ENCODE data around the gene GCK. TPM values are rescaled to one million over a fixed set of nuclear protein-coding genes. Genes with fewer than 3 reads are reported as not detected.
"Not testable (repeated sequence)": the region's sequence is repeated elsewhere in the genome, so short reads cannot be mapped to it uniquely, and the experiment has no call there.

Gene GCK
- total RNA-seq, 3 donors from 2014 or later (not counting 1 experiment from before 2014, with no cell fraction given) = not detected

GRCh38 chr7:44131173-44132029 lies 57.8 kb downstream of the GCK start:
- DNase-seq = no peak
- Mint-ChIP-seq H3K4me3 (no peak overlapping the region), H3K4me1 (no peaks in the 10 kb centered on the region), H3K36me3 (no peaks in the 10 kb centered on the region), H3K27me3 (ENCODE audit: low read depth in 2 of 2) (peaks cover 0 to 11% of the 10 kb centered on the region in 2 donors), H3K9me3 (no peaks in the 10 kb centered on the region), H3K27ac (no peak overlapping the region)
- Histone ChIP-seq H3K36me3 (ENCODE audit: control insufficient read depth, insufficient read depth, low read length) (no peaks in the 10 kb centered on the region), H3K4me1 (ENCODE audit: control insufficient read depth, insufficient read depth, low read length) (no peaks in the 10 kb centered on the region), H3K27ac (ENCODE audit: low read length) (no peak overlapping the region), H3K9me3 (ENCODE audit: control insufficient read depth, insufficient read depth, low read length) (no peaks in the 10 kb centered on the region), H3K27me3 (ENCODE audit: control insufficient read depth, insufficient read depth, low read length) (no peaks in the 10 kb centered on the region), H3K4me3 (ENCODE audit: low read length) (no peak overlapping the region)
- WGBS (ENCODE audit: insufficient coverage) = 80% methylated on average over 12 of the region's 12 CpGs
- TF ChIP-seq CTCF (IDR thresholded peaks at IDR 0.05) = no peak
- intact Hi-C loops (cut with micrococcal nuclease) = no loop called here
- ATAC-seq = no peak

- Mint-ChIP-seq H3K4me3 (no peak overlapping the region), H3K36me3 (no peaks in the 10 kb centered on the region), H3K27me3 (ENCODE audit: low read depth in 2 of 2) (peaks cover 0 to 6% of the 10 kb centered on the region in 2 donors), H3K9me3 (no peaks in the 10 kb centered on the region), H3K27ac (no peak overlapping the region), H3K4me1 (peaks cover 5% of the 10 kb centered on the region in 2 donors)
- no peak for TF ChIP-seq CTCF (IDR thresholded peaks at IDR 0.05)
- no peaks in the 10 kb centered on the region for H3K9me3 ChIP-seq (ENCODE audit: control insufficient read depth, insufficient read depth, low read length)
- intact Hi-C loops (cut with micrococcal nuclease) = no loop called here
- DNase-seq (no peak), ATAC-seq (no peak)
- WGBS (ENCODE audit: insufficient coverage) = 71% methylated on average over 6 of the region's 6 CpGs
- H3K27me3 ChIP-seq (ENCODE audit: control insufficient read depth, insufficient read depth, low read length) = no peaks in the 10 kb centered on the region
- no peaks in the 10 kb centered on the region for H3K36me3 ChIP-seq (ENCODE audit: control insufficient read depth, insufficient read depth, low read length)
- H3K4me3 ChIP-seq (ENCODE audit: low read length) = no peak overlapping the region
- peaks cover 3% of the 10 kb centered on the region for H3K4me1 ChIP-seq (ENCODE audit: control insufficient read depth, insufficient read depth, low read length)
- no peak overlapping the region for H3K27ac ChIP-seq (ENCODE audit: low read length)
Observed at GRCh38 chr7:44128721-44129582, 60.3 kb downstream of the GCK start.

- Mint-ChIP-seq H3K4me3 (no peak overlapping the region), H3K9me3 (no peaks in the 10 kb centered on the region), H3K27ac (no peak overlapping the region), H3K4me1 (peaks cover 13 to 19% of the 10 kb centered on the region in 2 donors), H3K36me3 (no peaks in the 10 kb centered on the region), H3K27me3 (ENCODE audit: low read depth in 2 of 2) (peaks cover 0 to 6% of the 10 kb centered on the region in 2 donors)
- no peak for DNase-seq
- no peak for ATAC-seq
- Histone ChIP-seq H3K36me3 (ENCODE audit: control insufficient read depth, insufficient read depth, low read length) (no peaks in the 10 kb centered on the region), H3K27ac (ENCODE audit: low read length) (no peak overlapping the region), H3K9me3 (ENCODE audit: control insufficient read depth, insufficient read depth, low read length) (no peaks in the 10 kb centered on the region), H3K27me3 (ENCODE audit: control insufficient read depth, insufficient read depth, low read length) (no peaks in the 10 kb centered on the region), H3K4me1 (ENCODE audit: control insufficient read depth, insufficient read depth, low read length) (peaks cover 15% of the 10 kb centered on the region), H3K4me3 (ENCODE audit: low read length) (no peak overlapping the region)
- no peak for TF ChIP-seq CTCF (IDR thresholded peaks at IDR 0.05)
- intact Hi-C loops (cut with micrococcal nuclease) = no loop called here
Observed at GRCh38 chr7:44127161-44127560, 62.1 kb downstream of the GCK start.

GRCh38 chr7:44126574-44126973 lies 62.7 kb downstream of the GCK start:
- H3K9me3 Mint-ChIP-seq; ATAC-seq; H3K27me3 ChIP-seq (ENCODE audit: control insufficient read depth, insufficient read depth, low read length); H3K27me3 Mint-ChIP-seq (ENCODE audit: low read depth in 2 of 2); H3K27ac ChIP-seq (ENCODE audit: low read length); H3K9me3 ChIP-seq (ENCODE audit: control insufficient read depth, insufficient read depth, low read length); H3K4me3 Mint-ChIP-seq; intact Hi-C loops (cut with micrococcal nuclease); H3K36me3 Mint-ChIP-seq; DNase-seq; H3K36me3 ChIP-seq (ENCODE audit: control insufficient read depth, insufficient read depth, low read length); H3K4me3 ChIP-seq (ENCODE audit: low read length); H3K27ac Mint-ChIP-seq: not testable (repeated sequence)
- peaks cover 15% of the 10 kb centered on the region for H3K4me1 ChIP-seq (ENCODE audit: control insufficient read depth, insufficient read depth, low read length)
- 85% methylated on average over 3 of the region's 4 CpGs for WGBS (ENCODE audit: insufficient coverage)
- peaks cover 13 to 19% of the 10 kb centered on the region in 2 donors for H3K4me1 Mint-ChIP-seq
